SKM-1 treated with dmso at 0.1 percent for 144 hours (cell line): ENCODE results near the gene AOC3.
"Not testable (repeated sequence)": the region's sequence is repeated elsewhere in the genome, so short reads cannot be mapped to it uniquely, and the experiment has no call there.

Experiments used
- DNase-seq: peaks from one replicate; lab custom pipeline; 2025; ENCODE audit not compliant: unreplicated experiment; lab: John Stamatoyannopoulos, UW

Gene AOC3

GRCh38 chr17:42891539-42892152 is 40.6 kb downstream of the AOC3 start:
- no peak for DNase-seq

GRCh38 chr17:42893359-42893758 is 42.4 kb downstream of the AOC3 start:
- peak; percentile 38 for DNase-seq

DNA sequence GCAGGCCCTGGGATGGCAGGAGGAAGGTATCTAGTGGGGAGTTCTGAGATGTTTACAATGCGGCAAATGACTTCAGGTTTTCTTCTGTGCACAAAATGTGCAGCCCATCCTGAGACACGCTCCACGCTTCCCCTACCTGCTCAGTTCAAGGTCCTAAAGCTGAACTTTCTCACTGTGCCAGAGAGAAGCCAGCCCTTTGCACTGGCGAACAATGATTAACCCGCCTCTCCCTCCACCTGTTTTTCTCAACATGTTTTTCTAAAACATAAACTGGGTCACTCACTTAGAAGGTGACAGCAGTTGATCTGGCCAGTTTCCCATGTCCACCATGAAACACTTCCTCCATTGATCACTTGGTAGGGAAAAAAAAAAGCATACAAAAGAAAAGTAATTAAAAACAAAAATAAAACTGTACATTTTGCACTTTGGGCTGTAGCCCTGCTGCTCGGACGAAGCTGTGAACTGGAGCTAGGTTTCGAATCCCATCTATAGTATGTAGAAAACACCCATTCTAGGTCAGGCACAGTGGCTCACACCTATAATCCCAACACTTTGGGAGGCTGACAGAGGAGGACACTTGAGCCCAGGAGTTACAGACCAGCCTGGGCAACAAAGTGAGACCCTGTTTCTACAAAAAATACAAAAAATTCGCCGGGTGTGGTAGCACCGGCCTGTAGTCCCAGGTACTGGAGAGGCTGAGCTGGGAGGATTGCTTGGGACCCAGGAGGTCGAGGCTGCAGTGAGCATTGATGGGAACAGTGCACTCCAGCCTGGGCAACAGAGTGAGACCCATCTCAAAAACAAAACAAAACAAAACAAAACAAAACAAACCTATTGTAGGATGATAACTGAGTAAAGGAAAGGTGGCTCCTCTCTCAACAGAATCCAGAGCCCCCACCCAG is 43.5 kb downstream of the AOC3 start:
- DNase-seq = no peak

DNA sequence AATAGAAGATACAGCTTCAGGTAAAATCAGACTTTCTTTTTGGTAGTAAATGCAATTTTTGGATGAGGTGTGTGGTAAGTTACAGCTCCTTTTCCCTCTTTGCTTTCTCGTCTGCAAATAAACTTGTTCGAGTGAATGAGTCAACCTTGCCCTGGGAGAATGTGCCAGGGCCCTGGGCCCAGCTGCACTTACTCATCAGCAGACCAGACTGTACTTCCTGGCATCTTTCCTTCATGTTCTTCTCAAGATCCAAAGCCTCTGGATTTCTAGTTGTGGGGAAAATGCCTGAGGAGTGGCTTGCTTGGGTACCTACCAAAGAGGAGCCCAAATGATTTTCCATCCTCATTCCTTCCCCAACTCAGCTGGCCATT is 44.2 kb downstream of the AOC3 start:
- no peak for DNase-seq

DNA sequence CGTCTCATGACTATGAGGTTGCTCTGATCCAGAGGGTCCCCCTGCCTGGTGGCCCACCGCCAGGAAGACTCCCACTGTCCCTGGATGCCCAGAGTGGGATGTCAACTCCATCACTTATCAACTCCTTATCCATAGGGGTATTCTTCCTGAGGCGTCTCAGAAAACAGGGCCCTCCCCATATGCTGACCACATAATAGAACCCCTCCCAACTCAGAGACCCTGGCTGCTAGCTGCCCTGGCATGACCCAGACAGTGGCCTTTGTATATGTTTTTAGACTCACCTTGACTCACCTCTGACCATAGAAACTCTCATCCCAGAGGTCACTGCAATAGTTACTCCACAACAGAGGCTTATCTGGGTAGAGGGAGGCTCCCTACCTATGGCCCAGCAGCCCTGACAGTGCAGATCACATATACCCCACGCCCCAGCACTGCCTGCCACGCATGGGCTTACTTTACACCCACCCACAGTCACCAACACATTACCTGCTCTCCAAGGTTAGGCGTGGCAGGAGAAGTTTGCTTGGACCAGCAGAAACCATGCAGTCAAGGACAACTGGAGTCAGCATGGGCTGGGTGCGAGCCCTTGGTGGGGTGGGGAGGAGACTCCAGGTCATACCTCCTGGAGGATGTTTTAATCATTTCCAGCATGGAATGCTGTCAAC is 47.3 kb downstream of the AOC3 start:
- no peak for DNase-seq

DNA sequence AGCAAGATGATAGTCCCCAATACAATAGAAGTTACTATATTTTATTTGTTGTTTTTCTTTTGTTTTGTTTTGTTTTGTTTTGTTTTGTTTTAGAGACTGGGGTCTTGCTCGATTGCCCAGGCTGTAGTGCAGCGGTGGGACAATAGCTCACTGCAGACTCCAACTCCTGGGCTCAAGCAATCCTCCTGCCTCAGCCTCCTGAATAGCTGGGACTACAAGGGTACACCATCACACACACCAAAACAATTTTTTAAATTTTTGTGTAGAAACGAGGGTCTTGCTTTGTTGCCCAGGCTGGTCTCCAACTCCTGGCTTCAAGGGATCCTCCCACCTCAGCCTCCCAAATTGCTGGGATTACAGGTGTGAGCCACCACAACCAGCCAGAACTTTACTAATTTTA is 49.0 kb downstream of the AOC3 start:
- DNase-seq = not testable (repeated sequence)

DNA sequence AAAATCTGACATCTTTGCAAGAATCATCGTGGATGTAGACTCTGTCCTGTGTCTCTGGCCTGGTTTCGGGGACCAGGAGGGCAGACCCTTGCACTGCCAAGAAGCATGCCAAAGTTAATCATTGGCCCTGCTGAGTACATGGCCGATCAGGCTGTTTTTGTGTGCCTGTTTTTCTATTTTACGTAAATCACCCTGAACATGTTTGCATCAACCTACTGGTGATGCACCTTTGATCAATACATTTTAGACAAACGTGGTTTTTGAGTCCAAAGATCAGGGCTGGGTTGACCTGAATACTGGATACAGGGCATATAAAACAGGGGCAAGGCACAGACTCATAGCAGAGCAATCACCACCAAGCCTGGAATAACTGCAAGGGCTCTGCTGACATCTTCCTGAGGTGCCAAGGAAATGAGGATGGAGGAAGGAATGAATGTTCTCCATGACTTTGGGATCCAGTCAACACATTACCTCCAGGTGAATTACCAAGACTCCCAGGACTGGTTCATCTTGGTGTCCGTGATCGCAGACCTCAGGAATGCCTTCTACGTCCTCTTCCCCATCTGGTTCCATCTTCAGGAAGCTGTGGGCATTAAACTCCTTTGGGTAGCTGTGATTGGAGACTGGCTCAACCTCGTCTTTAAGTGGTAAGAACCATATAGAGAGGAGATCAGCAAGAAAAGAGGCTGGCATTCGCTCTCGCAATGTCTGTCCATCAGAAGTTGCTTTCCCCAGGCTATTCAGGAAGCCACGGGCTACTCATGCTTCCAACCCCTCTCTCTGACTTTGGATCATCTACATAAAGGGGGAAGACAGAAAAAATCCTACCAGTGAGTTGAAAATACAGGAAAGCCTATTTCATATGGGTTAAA is 49.7 kb downstream of the AOC3 start, which contains the start of gene G6PC1:
Gene G6PC1 (plus strand): TSS at position 340 of the 872 bp plus-strand sequence. CDS start 78 bp downstream, at position 418.
- no peak for DNase-seq

DNA sequence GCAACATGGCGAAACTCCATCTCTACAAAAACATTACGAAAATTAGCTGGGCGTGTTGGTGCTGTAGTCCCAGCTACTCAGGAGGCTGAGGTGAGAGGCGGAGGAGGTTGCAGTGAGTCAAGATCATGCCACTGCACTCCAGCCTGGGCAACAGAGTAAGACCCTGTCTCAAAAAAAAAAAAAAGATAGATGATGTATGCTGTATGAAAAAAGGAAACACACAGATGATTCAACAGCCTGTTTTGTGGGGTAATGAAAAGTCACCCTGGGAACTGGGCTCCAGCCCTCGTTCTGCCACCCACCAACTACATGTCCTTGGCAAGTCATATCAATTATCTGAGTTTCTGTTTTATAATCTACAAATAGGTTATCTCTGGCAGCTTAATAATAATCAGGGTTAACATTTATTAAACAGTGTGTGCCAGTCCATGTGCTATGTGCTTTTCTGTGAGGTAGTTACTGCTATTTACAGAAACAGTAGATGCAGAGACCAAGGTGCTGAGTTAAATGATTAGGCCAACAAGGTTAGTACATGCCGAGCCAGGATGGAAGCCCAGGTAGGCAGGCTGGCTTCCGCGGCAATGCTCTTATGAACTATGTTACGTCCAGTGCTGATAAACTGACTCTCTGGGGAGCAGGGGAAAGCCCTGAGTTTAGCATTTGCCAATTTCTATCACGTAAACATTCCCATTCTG is 50.7 kb downstream of the AOC3 start:
- DNase-seq = no peak

GRCh38 chr17:42904110-42904469 is 53.1 kb downstream of the AOC3 start:
- DNase-seq = no peak

- no peak for DNase-seq
Observed at GRCh38 chr17:42906772-42907446, 55.9 kb downstream of the AOC3 start.
